ENCODE data around the gene MRPL49. TPM values are rescaled to one million over a fixed set of nuclear protein-coding genes. Genes with fewer than 3 reads are reported as not detected.

Gene MRPL49
- total and polyA plus RNA-seq, 2 of the 13 experiments (the other 11 are each of a cell fraction or from before 2014, with no cell fraction given): 39.2 to 53.3 TPM

GRCh38 chr11:65134952-65135632 is 13.0 kb downstream of the MRPL49 start (continued):
- TF ChIP-seq ZNF280B (CRISPR knock-in tag; IDR thresholded peaks at IDR 0.05; ENCODE audit: borderline replicate concordance) (no peak; the same call in 1 of the 2 replicates), SNAPC2 (CRISPR knock-in tag; IDR thresholded peaks at IDR 0.05) (no peak), ZNF460 (CRISPR knock-in tag; IDR thresholded peaks at IDR 0.05; ENCODE audit: borderline replicate concordance) (no peak), ZNF761 (CRISPR knock-in tag; conservative IDR thresholded peaks at IDR 0.05) (no peak), NR3C1 (CRISPR knock-in tag; IDR thresholded peaks at IDR 0.05) (no peak), TRIM22 (IDR thresholded peaks at IDR 0.05) (no peak), ZNF296 (CRISPR knock-in tag; conservative IDR thresholded peaks at IDR 0.05) (no peak), SYNCRIP (IDR thresholded peaks at IDR 0.05; ENCODE audit: insufficient read depth, low read depth, low read length) (no peak), ZNF790 (CRISPR knock-in tag; IDR thresholded peaks at IDR 0.05; ENCODE audit: borderline replicate concordance) (no peak), ZBTB38 (CRISPR knock-in tag; IDR thresholded peaks at IDR 0.05) (no peak), LRRFIP1 (CRISPR knock-in tag; conservative IDR thresholded peaks at IDR 0.05) (no peak), CERS6 (CRISPR knock-in tag; IDR thresholded peaks at IDR 0.05) (no peak), ZBTB42 (CRISPR knock-in tag; IDR thresholded peaks at IDR 0.05) (no peak), SRY (CRISPR knock-in tag; IDR thresholded peaks at IDR 0.05) (0 out of 2 replicates have a peak, but pooled peaks have one; percentile 29), ZBTB20 (CRISPR knock-in tag; IDR thresholded peaks at IDR 0.05; ENCODE audit: borderline replicate concordance, low read depth) (no peak), U2AF2 (IDR thresholded peaks at IDR 0.05; ENCODE audit: low read depth, low read length) (peak; percentile 68; the same call in 1 of the 2 replicates), SALL2 (CRISPR knock-in tag; IDR thresholded peaks at IDR 0.05) (no peak), CHCHD3 (CRISPR knock-in tag; IDR thresholded peaks at IDR 0.05) (no peak), SMYD3 (CRISPR knock-in tag; IDR thresholded peaks at IDR 0.05) (0 out of 2 replicates have a peak, but pooled peaks have one; percentile 41), MZF1 (CRISPR knock-in tag; IDR thresholded peaks at IDR 0.05; ENCODE audit: borderline replicate concordance) (no peak), CBX5 (CRISPR knock-in tag; IDR thresholded peaks at IDR 0.05; ENCODE audit: borderline replicate concordance) (no peak), TFDP1 (CRISPR knock-in tag; IDR thresholded peaks at IDR 0.05; ENCODE audit: borderline replicate concordance) (peak; percentile 11; the same call in 1 of the 2 replicates)

Measured in HepG2 (cell line).